22Rv1 (cell line): ENCODE measurements around the gene ITPR1.

Source experiments
- ZFX ChIP-seq: fragments of 450-650 bp; IDR thresholded peaks from 2 replicates; pipeline ENCODE4 v1.6.1; 2017; ENCODE audit warnings: antibody characterized with exemption, borderline replicate concordance
- TF ChIP-seq, protein P1 (sequence below): fragments of 450-650 bp; IDR thresholded peaks from 2 replicates; pipeline ENCODE4 v1.5.1; 2017; ENCODE audit warnings: mild to moderate bottlenecking

DNA sequence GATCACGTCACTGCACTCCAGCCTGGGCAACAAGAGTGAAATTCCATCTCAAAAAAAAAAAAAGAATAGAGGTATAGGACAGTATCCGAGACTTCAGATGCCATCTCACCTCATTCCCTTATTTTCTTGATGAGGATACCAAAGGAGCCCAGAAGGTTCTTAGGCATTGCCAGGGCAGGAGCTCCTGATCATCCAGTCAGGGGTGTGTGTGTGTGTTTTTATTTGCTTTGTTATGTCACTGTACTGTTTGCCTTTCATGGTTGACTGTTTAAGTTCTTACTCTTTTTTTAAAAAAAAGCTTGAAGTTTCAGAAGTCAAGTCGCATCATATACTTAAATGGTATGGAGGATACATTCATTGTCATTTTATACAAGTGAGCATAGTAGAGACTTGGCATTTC, 346.1 kb downstream of the ITPR1 start:
- TF ChIP-seq, protein P1, sequence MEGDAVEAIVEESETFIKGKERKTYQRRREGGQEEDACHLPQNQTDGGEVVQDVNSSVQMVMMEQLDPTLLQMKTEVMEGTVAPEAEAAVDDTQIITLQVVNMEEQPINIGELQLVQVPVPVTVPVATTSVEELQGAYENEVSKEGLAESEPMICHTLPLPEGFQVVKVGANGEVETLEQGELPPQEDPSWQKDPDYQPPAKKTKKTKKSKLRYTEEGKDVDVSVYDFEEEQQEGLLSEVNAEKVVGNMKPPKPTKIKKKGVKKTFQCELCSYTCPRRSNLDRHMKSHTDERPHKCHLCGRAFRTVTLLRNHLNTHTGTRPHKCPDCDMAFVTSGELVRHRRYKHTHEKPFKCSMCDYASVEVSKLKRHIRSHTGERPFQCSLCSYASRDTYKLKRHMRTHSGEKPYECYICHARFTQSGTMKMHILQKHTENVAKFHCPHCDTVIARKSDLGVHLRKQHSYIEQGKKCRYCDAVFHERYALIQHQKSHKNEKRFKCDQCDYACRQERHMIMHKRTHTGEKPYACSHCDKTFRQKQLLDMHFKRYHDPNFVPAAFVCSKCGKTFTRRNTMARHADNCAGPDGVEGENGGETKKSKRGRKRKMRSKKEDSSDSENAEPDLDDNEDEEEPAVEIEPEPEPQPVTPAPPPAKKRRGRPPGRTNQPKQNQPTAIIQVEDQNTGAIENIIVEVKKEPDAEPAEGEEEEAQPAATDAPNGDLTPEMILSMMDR = no peak
- no peak for TF ChIP-seq ZFX
